PFSK-1 (cell line): ENCODE data around the gene TMEM178A.

Experiments used
- FOXP2 ChIP-seq: optimal IDR thresholded peaks from 2 replicates; pipeline ENCODE3; 2011; ENCODE audit warnings: borderline replicate concordance, control low read depth, inconsistent platforms; ENCODE audit not compliant: insufficient read depth; ENCODE audit errors: extremely low read length, extremely low read depth
- POLR2AphosphoS5 ChIP-seq: IDR thresholded peaks from 2 replicates; pipeline ENCODE4 v1.6.1; 2012; ENCODE audit warnings: low read depth, mild to moderate bottlenecking, control low read depth, low read length, moderate library complexity
- SIN3A ChIP-seq: IDR thresholded peaks from 2 replicates; pipeline ENCODE4 v1.6.1; 2012; ENCODE audit warnings: mild to moderate bottlenecking, low read length, moderate library complexity, borderline replicate concordance; ENCODE audit not compliant: insufficient read depth
- TAF1 ChIP-seq: IDR thresholded peaks from 2 replicates; pipeline ENCODE4 v1.6.1; 2012; ENCODE audit warnings: low read length, control low read depth, borderline replicate concordance; ENCODE audit not compliant: insufficient read depth
- TF ChIP-seq, protein P1 (sequence below), 2 experiments: IDR thresholded peaks; 2 replicates each; pipeline versions ENCODE4 v1.6.1 to v1.8.0; 2011 to 2012; ENCODE audit warnings: low read depth in 2 of 2, low read length in 2 of 2, control low read depth in 1 of 2, inconsistent platforms in 1 of 2, mild to moderate bottlenecking in 1 of 2, moderate library complexity in 1 of 2; ENCODE audit not compliant: insufficient read depth in 1 of 2

The TMEM178A gene

DNA sequence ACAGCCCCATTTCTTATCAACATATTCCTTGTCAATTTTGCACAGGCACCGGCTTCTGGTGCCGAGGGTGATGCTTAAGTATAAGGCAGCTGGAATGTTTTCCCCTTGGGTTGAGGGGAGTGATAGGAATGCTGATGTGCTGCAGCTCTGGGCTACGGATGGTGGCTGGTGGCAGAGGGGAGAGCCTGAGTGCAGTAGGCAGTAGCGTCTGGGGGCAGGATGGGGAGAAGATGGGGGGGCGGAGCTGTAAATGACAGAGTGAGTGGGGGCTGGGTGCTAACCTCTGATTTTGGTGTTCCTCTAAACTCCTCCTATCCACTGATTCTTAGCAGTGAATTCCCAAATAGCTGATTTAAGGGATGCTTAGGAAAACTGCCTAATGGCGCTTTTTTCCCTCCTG, 20.7 kb downstream of the TMEM178A start:
- TF ChIP-seq, protein P1, sequence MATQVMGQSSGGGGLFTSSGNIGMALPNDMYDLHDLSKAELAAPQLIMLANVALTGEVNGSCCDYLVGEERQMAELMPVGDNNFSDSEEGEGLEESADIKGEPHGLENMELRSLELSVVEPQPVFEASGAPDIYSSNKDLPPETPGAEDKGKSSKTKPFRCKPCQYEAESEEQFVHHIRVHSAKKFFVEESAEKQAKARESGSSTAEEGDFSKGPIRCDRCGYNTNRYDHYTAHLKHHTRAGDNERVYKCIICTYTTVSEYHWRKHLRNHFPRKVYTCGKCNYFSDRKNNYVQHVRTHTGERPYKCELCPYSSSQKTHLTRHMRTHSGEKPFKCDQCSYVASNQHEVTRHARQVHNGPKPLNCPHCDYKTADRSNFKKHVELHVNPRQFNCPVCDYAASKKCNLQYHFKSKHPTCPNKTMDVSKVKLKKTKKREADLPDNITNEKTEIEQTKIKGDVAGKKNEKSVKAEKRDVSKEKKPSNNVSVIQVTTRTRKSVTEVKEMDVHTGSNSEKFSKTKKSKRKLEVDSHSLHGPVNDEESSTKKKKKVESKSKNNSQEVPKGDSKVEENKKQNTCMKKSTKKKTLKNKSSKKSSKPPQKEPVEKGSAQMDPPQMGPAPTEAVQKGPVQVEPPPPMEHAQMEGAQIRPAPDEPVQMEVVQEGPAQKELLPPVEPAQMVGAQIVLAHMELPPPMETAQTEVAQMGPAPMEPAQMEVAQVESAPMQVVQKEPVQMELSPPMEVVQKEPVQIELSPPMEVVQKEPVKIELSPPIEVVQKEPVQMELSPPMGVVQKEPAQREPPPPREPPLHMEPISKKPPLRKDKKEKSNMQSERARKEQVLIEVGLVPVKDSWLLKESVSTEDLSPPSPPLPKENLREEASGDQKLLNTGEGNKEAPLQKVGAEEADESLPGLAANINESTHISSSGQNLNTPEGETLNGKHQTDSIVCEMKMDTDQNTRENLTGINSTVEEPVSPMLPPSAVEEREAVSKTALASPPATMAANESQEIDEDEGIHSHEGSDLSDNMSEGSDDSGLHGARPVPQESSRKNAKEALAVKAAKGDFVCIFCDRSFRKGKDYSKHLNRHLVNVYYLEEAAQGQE (IDR thresholded peaks at IDR 0.05; ENCODE audit: insufficient read depth in 1 of 2, low read depth in 2 of 2, low read length in 2 of 2): no peak
- TF ChIP-seq POLR2AphosphoS5 (no peak), TAF1 (no peak), FOXP2 (no peak), SIN3A (no peak)

DNA sequence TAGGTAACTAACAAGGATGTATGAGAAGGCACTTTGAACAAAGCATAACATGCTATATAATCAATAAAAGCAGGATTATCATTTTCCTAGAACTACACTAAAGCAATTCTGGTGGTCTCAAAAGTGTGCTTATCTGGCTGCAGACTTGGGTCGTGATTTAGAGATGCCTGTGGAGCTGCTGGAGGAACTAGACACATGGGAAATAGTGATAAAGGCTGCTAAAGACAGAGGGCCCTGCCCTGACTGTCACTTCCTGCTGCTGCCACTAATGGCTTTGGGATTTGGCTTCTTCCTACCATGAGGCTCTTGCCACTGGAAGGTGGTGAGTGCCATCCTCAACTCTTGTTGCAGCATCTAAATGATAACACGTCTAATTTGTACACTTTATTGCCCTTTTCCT, 22.5 kb downstream of the TMEM178A start:
- no peak for TF ChIP-seq POLR2AphosphoS5
- TF ChIP-seq, protein P1 (IDR thresholded peaks at IDR 0.05; ENCODE audit: insufficient read depth in 1 of 2, low read depth in 2 of 2, low read length in 2 of 2): no peak
- TF ChIP-seq SIN3A: no peak
- no peak for TF ChIP-seq FOXP2
- no peak for TF ChIP-seq TAF1

DNA sequence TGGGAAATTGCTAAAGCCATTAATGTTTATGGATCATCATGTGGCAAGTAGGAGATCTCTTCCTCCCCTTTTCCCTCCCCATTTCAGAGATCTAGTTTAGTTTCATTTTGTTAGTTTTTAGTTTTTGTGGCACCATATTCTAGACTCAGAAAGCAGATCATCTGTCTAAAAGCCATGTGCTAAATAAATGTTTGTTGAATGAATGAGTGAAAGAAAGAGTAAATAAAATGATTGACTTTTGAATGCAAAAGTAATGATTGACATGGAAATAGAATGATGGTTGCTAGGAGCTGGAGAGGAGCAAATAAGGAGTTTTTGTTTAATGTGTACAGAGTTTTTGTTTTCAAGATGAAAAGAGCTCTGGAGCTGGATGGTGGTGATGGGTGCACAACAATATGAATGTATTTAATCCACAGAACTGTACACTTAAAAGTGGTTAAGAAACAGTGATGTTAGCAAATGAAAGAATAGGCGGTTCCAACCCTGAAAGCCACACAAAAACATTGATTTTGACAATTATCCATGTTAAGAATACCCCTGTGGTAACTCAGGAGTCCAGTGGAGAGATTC, 23.6 kb downstream of the TMEM178A start:
- TF ChIP-seq TAF1 (no peak), POLR2AphosphoS5 (no peak), SIN3A (no peak), FOXP2 (no peak)
- TF ChIP-seq, protein P1 (IDR thresholded peaks at IDR 0.05; ENCODE audit: insufficient read depth in 1 of 2, low read depth in 2 of 2, low read length in 2 of 2): no peak

DNA sequence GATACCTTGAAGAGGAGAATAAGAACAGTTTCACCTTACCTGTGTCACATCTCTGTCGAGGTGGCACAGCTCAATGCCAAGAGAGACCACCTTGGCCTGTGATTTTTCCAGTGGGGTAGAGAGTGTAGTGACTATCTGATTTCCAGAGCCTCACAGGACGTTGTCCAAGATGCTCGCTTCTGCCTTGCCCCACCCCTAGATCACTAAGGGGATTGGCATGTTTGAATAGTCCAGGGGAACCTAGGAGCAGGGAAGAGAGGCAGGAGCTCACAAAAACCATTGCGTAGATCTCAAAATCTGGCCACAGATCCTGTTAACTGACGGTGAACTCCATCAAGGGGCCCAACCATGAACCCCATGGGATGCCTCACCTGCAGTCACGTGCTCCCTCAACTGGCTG, 24.2 kb downstream of the TMEM178A start:
- TF ChIP-seq POLR2AphosphoS5: no peak
- no peak for TF ChIP-seq FOXP2
- no peak for TF ChIP-seq SIN3A
- TF ChIP-seq, protein P1 (IDR thresholded peaks at IDR 0.05; ENCODE audit: insufficient read depth in 1 of 2, low read depth in 2 of 2, low read length in 2 of 2): no peak
- TF ChIP-seq TAF1: no peak

DNA sequence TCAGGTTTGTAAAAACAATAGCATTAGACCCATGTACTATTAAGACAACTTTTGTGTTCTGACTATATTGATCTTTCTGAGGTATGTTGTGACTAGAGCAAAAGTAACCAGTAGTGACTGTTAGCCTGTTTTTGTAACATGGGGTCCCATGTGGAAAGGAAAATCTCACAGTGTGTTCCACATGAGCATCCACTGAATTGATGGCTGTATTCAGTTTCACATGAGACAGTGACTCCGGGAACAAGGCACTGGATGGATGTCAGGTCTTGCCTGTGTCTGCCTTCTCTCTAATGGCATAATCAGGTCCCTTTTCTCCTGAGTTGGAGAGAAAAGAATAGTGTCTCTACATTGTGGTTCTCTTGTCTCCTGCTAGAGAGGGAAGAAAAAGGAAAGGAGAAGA, 27.5 kb downstream of the TMEM178A start:
- TF ChIP-seq SIN3A: no peak
- TF ChIP-seq, protein P1 (IDR thresholded peaks at IDR 0.05; ENCODE audit: insufficient read depth in 1 of 2, low read depth in 2 of 2, low read length in 2 of 2): no peak
- no peak for TF ChIP-seq POLR2AphosphoS5
- no peak for TF ChIP-seq TAF1
- no peak for TF ChIP-seq FOXP2
